CD4-positive, alpha-beta T cell treated with Interleukin-15 for 1 hour (primary cell): ENCODE results near the gene RAB1A.
"Not testable (repeated sequence)": the region's sequence is repeated elsewhere in the genome, so short reads cannot be mapped to it uniquely, and the experiment has no call there.

Experiments used
- DNase-seq: peaks from one replicate; pipeline ENCODE4 v3.0.0-alpha.2; 2020

RAB1A gene

DNA sequence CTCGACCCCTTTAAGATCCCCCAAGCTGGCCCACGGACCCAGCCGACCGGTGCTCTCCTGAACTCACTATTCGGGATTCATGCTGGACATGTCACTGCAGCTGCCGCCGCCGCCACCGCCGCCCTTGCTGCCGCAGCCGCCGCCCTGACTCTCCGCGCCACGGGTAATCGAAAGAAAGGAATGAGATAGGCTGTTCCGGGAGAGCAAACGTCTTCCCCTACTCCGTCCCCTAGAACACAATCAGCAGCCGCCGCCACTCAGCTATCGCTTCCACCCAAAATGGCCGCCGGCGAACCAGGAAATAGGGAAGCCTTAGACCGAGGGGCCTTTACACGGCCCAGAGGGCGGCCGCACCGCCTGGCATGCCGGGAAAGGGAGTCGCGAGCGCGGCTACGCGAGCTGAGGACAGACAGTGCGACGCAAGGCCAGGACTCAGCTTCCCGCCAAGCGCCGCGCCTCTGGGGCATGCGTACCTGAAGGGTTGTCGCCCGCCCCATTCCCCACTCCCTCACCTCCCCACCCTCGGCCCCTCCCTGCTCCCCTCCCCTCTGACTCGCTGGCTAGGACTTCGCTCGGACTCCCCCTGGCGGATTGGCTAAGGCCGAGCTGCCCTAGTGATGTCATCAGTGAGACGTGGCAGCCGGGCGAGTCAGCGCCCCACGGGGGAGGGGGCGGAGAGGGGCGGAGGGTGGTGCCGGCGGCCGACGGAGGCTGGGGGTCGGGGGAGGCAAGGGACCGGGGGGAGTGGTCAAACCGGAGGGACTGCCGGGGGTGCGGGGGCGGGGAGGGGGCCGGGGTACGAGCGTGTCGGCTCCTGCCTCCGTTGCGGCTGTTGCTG is at the start of gene RAB1A:
RAB1A (minus strand) TSS at position 281 of the 838 bp plus-strand sequence; CDS start at position 90, 191 bp downstream.
- peak; percentile 100 for DNase-seq

DNA sequence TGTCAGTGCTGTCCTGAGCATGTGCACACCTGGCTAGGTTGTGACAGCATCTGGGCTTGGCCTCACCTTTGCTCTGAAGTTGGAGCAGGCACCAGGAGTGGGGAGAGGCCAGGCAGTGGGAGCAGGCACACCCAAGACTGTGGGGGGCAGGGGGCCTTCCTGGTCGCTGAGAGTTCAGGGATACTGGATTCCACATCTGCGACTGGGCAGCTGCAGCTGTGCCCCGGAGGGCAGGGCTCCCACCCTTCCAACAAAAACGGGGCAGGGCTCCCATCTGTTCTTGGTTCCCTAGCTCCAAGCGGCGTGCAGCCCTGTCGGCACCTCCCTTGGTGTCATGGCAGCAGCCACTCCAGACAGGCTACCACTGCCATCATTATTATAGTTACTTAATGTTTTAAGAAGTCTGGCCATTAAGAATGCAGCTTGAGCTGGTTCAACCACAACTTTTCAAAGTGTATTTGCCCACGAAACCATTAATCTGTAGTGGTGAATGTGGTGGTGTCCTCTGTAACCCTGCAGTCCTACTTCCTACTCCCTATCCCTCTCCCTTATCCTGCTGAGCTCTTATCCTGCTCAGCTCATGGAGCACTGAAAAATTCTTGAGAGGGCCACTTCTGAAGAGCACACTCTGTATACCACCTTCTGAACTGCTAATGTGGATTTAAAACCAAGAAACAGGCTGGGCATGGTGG is 48.0 kb upstream of the RAB1A start:
- no peak for DNase-seq

DNA sequence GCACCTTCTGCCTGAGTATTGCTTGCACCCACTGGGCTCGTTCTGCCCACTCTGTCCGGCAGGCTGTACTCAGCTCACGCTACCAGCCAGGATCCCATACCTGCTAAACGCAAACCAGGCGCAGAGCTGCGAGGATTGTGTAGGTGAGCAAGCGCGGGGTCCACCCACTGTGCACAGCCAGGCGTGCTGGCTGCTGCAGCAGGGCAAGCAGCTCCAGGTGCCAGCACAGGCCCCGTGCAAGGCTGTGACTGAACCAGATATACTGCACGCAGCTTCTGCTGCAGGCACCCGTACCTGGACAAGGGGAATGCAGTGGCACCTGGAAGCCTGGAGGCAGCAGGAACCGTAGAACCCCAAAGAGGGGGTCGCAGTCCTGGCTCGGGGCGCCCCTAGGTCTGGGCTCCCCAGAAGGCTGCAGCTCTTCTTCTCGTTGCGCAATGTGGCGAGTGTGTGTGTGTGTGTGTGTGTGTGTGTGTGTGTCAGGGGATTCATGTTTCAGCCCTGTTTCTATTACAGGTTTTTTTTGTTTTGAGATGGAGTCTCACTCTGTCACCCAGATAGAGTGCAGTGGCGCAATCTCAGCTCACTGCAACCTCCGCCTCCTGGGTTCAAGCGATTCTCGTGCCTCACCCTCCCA is 46.1 kb upstream of the RAB1A start:
- no peak for DNase-seq

DNA sequence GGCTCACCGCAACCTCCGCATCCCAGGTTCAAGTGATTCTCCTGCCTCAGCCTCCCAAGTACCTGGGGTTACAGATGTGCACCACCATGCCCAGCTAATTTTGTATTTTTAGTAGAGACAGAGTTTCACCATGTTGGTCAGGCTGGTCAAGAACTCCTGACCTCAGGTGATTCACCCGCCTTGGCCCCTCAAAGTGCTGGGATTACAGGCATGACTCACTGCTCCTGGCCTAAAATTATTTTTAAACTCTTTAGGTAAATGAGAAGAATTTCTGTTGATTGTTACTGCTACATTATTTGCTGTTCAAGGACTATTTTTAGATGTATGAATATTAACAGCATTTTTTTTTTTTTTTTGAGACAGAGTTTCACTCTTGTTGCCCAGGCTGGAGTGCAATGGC is 44.1 kb upstream of the RAB1A start:
- DNase-seq, result not testable (repeated sequence)

DNA sequence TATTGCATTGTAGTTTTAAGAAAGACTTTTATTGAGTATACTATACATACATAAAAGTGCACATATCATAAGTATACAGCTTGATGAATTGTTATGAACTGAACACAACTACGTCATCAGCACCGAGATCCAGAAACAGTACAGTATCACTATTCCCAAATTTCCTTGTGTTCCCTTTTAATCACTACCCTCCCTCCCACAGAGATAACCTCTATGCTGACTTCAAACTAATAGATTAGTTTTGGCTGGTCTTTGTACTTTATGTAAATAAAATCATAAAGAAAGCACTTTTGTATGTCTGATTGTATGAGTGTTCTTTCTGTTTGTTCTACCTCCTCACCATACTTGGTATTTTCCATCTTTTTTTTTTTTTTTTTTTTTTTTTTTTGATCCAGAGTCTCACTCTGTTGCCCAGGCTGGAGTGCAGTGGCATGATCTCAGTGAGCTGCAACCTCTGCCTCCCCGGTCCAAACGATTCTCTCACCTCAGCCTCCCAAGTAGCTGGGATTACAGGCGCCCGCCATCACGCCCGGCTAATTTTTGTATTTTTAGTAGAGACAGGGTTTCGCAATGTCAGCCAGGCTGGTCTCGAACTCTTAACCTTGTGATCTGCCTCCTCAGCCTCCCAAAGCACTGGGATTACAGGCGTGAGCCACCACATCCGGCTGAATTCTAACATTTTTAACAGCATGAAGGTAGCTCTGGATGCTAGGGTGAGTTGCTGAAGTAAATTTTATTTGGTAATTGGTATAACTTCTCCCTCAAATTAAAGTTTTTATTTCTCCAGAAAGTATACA is 43.3 kb upstream of the RAB1A start:
- DNase-seq, result no peak

DNA sequence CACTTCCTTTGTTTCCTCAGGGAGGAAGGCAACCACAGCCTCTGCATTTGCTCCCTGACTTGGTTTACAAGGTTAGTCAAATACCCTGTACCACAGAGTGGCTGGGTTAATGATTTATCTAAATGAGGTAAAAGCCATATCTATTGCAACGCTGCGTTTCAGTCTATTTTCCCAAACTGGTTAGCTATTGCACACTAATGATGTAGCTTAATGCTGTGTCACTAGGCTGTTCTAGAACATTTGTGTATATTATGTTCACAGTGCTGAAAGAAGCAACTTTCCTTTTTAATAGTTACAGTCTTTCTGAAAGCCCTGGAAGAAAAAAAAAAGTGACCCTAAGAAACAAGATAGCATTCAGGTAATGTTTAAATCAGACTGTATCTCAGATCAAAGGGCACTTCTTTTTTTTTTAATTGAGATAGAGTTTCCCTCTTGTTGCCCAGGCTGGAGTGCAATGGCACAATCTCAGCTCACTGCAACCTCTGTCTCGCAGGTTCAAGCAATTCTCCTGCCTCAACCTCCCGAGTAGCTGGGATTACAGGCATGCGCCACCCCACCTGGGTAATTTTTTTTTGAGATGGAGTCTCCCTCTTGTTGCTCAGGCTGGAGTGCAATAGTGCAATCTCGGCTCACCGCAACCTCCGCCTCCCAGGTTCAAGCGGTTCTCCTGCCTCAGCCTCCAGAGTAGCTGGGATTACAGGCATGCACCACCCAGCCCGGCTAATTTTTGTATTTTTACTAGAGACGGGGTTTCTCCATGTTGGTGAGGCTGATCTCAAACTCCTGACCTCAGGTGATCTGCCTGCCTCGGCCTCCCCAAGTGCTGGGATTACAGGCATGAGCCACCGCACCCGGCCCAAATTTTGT is 40.9 kb upstream of the RAB1A start:
- DNase-seq, result not testable (repeated sequence)

DNA sequence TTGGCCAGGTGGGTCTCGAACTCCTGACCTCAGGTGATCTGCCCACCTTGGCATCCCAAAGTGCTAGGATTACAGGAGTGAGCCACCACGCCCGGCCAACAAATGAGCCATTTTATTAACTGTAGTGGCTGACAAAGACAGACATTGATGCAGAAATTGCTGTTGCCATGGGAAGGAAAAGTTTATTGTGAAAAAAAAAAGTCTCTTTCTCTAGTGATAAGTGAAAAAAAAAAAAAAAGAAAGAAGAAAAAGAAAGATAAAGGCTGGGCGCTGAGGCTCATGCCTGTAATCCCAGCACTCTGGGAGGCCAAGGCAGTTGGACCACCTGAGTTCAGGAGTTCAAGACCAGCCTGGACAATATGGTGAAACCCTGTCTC is 39.8 kb upstream of the RAB1A start:
- no peak for DNase-seq

DNA sequence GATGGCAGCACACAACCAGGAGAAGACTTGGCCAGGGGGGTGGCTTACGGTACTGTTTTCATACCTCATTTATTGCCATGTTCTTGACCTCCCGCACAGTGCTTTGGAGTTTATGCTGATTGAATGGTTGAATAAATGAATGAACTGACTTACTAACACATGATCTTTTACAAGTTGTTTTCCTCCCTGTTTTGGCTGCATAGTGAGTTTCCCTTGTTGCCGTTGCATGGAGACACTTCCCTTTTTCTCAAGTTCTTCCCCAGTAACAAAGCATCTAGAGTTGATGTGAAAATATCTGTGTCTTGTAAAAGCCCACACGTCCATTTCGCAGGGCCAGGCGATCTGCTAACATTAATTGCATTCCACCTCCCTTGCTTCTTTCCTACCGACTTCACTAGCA is 35.7 kb upstream of the RAB1A start:
- no peak for DNase-seq

DNA sequence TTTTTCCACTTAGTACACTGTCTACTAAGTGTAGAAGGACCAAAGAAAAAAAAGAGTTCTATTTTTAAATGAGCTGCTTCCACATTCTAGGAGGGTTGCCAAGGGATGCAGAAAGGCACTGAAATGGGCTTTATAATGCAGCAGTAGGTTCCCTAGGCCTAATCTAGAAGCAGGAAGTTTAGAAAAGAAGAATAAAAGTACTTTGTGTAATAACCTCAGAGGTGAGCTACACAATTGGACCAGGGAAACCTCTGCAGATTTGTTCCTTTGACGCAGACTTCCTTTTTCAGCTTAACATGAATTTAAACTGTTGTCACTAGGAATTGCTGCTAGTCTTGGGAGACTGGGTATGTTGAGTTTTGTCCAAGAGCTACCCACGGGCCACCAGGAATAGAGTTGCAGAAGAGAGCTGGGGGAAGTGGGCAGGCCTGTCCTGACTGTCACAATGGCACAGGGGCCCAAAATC is 34.6 kb upstream of the RAB1A start:
- DNase-seq, result no peak

DNA sequence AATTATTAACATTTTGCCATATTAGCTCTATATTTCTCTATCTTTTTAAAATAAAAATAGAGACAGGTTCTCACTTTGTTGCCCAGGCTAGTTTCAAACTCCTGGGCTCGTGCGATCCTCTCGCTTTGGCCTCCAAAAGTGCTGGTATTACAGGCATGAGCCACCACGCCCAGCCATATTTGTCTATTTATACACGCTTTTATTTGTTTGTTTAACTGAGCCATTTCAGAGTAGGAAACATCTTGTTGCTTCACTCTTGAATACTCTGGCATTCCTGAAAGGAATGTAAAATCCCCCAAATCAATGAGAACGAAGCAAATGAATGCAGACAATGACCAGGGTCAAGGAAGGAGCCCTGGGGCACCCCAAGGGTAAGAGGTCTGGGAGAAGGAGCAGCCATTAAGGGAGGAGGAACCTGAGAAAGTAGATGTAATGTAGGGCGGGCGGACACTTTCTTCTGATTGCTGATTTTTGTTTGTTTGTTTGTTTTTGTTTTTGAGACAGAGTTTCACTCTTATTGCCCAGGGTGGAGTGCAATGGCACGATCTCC is 31.7 kb upstream of the RAB1A start:
- no peak for DNase-seq

DNA sequence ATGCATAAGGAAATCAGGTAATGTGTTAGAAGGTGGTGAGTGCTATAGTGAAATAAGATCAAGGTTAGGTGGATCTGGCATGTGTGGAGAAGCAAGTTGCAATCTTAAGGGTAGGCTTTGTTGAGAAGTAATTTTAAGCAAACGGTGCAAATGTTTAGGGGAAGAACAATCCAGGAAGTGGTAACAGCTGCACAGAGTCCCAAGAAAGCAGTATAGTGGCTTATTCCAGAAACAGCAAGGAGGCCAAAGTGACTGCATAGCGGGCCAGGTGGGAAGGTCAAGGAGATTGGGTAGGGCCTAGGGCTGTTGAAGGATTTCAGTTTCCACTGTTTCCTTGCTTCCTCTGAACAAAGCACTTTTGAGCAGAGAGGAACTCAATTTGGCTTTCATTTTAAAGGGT is 30.0 kb upstream of the RAB1A start:
- no peak for DNase-seq

DNA sequence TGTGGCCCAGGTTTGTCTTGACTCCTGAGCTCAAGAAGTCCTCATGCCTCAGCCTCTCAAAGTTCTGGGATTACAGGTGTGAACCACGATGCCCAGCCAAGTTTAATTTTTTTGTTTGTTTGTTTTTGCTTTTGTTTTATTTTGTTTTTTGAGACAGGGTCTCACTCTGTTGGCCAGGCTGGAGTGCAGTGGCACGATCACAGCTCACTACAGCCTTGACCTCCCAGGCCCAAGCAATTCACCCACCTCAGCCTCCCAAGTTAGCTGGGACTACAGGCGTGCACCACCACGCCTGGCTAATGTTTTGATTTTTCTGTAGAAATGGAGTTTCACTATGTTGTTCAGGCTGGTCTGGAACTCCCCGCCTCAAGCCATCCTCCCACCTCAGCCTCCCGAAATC is 29.4 kb upstream of the RAB1A start:
- no peak for DNase-seq

DNA sequence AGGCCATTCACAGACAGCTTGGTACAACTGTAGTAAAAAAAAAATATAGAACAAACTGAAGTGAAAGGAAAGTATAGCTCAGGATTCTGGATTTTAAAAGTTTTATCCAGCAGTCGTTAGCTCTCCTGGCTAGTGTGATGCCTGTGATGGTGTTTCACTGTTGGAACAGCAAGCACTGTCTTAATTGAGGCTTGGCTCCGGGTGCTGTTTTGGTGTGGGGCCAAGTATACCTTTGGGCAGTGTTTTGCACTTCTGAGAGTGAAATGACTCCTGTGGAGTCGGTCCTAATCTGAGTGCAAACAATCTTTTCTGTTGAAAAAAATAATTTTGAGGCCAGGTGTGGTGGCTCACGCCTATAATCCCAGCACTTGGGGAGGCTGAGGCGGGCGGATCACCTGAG is 28.7 kb upstream of the RAB1A start:
- DNase-seq, result no peak

DNA sequence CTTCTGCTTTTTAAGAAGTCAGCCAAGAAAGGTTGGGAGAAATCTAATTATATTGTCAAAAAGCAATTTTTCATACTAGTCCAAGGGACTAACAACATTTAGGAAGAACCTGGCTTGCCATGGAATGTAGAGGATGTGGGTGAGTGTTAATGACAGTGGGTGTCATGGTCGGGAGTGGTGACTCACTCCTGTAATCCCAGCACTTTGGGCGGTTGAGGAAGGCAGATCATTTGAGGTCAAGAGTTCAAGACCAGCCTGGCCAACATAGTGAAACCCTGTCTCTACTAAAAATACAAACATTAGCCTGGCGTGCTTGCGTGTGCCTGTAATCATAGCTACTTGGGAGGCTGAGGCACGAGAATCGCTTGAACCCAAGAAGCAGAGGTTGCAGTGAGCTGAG is 27.9 kb upstream of the RAB1A start:
- DNase-seq, result not testable (repeated sequence)

DNA sequence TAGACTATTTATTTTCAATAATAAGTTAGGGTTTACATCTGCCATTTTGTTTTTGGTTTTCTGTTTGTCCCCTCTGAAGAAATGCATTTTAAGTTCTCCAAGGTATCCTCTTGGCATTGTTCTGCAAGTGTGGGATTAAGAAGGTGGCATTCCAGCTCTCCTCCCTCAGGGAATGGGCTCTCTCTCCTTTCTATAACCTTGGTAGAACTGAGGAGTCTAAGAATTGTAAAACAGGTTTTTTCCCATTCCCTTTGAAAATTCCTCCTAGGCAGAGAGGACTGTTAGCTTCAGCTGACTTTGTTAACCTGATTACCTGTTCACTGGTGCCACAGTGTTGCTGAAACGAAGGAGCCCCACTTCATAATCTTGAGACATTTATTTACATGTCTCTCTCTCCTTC is 26.1 kb upstream of the RAB1A start:
- no peak for DNase-seq

DNA sequence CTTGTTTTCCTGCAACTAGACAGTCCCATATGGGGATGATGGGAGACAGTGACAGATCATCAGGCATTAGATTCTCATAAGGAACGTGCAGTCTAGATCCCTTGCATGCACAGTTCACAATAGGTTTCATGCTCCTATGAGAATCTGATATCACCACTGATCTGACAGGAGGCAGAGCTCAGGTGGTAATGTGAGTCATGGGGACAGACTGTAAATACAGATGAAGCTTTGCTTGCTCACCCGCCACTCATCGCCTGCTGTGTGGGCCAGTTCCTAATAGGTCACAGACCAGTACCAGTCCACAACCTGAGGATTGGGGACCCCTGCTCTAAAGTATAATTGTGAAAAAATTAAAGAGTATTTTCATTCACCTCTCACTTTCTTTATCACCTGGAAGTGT is 23.6 kb upstream of the RAB1A start:
- no peak for DNase-seq

DNA sequence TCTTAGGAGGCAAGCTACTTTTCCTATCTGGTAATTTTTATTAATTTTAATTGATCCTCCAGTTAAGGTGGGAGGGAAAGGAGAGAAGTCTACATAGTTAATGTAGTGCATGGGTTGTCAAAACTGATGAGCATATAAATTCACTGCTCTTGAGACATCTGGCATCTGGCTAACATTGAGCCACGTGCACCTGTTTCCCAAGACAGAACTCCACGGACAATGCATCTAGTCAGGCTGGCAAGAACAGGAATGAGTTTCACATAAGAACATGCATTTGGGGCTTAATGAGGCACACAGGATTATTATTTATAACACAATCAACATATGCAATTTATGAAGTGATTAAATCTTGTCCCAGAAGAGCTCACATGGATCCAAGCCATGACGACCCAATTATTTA is 16.2 kb upstream of the RAB1A start:
- DNase-seq, result no peak

DNA sequence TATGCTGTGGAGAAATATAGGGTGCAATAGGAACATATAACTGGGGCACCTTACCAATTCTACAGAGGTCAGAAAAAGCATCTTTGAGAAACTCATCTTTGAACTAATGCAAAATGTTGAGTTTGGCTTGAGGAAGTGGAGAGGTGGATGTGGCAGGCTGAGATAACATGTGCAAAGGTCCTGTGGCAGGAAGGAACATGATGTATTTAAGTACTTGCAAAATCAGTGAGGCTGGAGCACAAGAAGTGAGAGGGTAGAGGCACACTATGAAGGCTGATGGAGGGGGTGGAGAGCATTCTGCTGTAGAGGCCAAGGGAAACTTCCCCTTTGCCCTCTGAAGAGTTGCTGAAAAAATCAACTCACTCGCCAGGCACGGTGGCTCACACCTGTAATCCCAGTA is 14.7 kb upstream of the RAB1A start:
- DNase-seq, result no peak

DNA sequence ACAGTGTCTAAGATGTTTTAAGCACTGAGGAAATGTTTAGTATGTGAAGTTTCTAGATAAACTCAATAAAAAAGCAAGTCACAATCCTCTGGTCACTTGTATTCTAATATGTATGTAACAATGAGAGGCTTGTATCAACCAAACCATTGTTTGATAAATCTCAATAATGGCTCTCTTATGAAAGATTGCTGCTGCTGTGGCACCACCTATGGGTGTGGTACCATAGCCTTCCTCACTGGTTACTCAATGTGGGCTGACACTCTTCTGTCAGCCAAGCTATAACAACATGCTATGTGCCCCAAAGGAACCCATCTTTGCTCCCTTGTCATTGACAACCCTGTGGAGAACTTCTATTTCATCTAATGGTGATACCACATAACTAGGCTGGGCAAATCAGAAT is 12.6 kb upstream of the RAB1A start:
- DNase-seq, result no peak

DNA sequence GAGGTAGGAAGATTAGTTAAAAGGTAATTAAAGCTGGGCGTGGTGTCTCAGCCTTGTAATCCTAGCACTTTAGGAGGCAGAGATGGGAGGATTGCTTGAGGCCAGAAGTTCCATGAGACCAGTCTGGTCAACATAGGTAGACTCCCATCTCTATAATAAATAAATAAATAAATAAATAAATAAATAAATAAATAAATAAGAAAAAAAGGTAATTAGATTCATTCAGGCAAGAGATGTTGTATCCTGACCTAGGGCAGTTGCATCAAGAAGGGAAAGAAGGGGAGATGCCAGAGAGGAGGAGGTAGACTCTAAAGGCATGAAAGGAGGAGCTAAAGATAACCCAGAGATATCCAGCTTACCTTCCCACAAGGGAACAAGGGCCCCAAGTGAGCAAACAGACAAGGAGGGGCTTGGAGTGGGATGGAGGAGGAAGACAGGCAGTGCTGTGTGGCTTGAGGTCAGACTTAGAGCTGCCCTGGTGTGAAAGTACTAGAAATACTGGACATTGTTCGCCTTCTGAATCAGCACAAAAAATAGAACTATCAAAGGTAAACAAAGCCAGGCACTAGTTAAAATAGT is 7.4 kb upstream of the RAB1A start:
- DNase-seq, result no peak

DNA sequence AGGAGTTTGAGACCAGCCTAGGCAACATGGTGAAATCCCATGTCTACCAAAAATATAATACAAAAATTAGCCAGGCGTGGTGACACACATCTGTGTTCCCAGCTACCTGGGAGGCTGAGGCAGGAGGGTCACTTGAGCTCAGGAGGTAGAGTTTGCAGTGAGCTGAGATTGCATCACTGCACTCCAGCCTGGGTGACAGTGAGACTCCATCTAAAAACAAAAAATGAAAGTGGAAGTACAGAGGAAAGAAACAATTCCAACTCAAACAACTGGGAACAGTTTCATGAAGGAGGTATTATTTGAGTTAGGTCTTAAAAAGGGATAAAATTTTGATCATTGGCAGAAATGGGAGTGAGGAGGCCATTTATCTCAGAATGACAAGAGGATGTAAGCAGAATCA is 6.3 kb upstream of the RAB1A start:
- no peak for DNase-seq
